Lower leg skin (tissue), 3 donors: Measurements from ENCODE around the gene OBSCN.

Source experiments
- CTCF ChIP-seq, 3 donors: fragments of 450-650 bp; IDR thresholded peaks; one replicate each; pipeline ENCODE4 v1.5.1; 2016; ENCODE audit warnings: antibody characterized with exemption in 3 of 3, mild to moderate bottlenecking in 3 of 3, moderate library complexity in 2 of 3
- POLR2A ChIP-seq, 2 donors: fragments of 450-650 bp; IDR thresholded peaks; one replicate each; pipeline ENCODE4 v1.6.1; 2016 to 2017; ENCODE audit warnings: antibody characterized with exemption in 2 of 2, mild to moderate bottlenecking in 1 of 2, moderate library complexity in 1 of 2

- TF ChIP-seq CTCF (IDR thresholded peaks at IDR 0.05) = no peak
- no peak for TF ChIP-seq POLR2A (IDR thresholded peaks at IDR 0.05)
Measured at GRCh38 chr1:228161866-228162265, 46.0 kb upstream of the OBSCN start.
